Measurements from ENCODE around the gene MYO1E.
A peak's percentile ranks its signal among the peaks of the same experiment; 100 is the strongest.

MYO1E gene

GRCh38 chr15:59190291-59190690 lies 182.4 kb downstream of the MYO1E start:
- DNase-seq (ENCODE audit: low spot score): no peak

GRCh38 chr15:59189241-59189640 lies 183.4 kb downstream of the MYO1E start:
- DNase-seq (ENCODE audit: low spot score): no peak

GRCh38 chr15:59186501-59186900 lies 186.2 kb downstream of the MYO1E start:
- no peak for DNase-seq (ENCODE audit: low spot score)

- DNase-seq (ENCODE audit: low spot score): no peak
Observed at GRCh38 chr15:59185725-59186124, 186.9 kb downstream of the MYO1E start.

GRCh38 chr15:59180945-59181600 lies 191.6 kb downstream of the MYO1E start:
- DNase-seq (ENCODE audit: low spot score): no peak

- DNase-seq (ENCODE audit: low spot score): no peak
Observed at GRCh38 chr15:59179717-59180116, 193.0 kb downstream of the MYO1E start.

- no peak for DNase-seq (ENCODE audit: low spot score)
Observed at GRCh38 chr15:59178151-59178695, 194.4 kb downstream of the MYO1E start.

GRCh38 chr15:59177317-59177660 lies 195.4 kb downstream of the MYO1E start:
- no peak for DNase-seq (ENCODE audit: low spot score)

- no peak for DNase-seq (ENCODE audit: low spot score)
Observed at GRCh38 chr15:59176653-59177316, 195.9 kb downstream of the MYO1E start.

- DNase-seq (ENCODE audit: low spot score): peak; percentile 54
Observed at GRCh38 chr15:59174835-59175831, 197.5 kb downstream of the MYO1E start.

GRCh38 chr15:59174151-59174834 lies 198.4 kb downstream of the MYO1E start:
- DNase-seq (ENCODE audit: low spot score): no peak

- no peak for DNase-seq (ENCODE audit: low spot score)
Observed at GRCh38 chr15:59173194-59173593, 199.5 kb downstream of the MYO1E start.

- no peak for DNase-seq (ENCODE audit: low spot score)
Observed at GRCh38 chr15:59172289-59172901, 200.3 kb downstream of the MYO1E start.

- DNase-seq (ENCODE audit: low spot score): no peak
Observed at GRCh38 chr15:59171067-59171397, 201.6 kb downstream of the MYO1E start.

- no peak for DNase-seq (ENCODE audit: low spot score)
Observed at GRCh38 chr15:59170295-59171066, 202.2 kb downstream of the MYO1E start.

- DNase-seq (ENCODE audit: low spot score): no peak
Observed at GRCh38 chr15:59169251-59169708, 203.4 kb downstream of the MYO1E start.

GRCh38 chr15:59168536-59168935 lies 204.1 kb downstream of the MYO1E start:
- DNase-seq (ENCODE audit: low spot score): no peak

GRCh38 chr15:59166601-59167265 lies 205.9 kb downstream of the MYO1E start:
- DNase-seq (ENCODE audit: low spot score): no peak

- DNase-seq (ENCODE audit: low spot score): no peak
Observed at GRCh38 chr15:59166166-59166565, 206.5 kb downstream of the MYO1E start.

- no peak for DNase-seq (ENCODE audit: low spot score)
Observed at GRCh38 chr15:59165726-59166125, 206.9 kb downstream of the MYO1E start.

All from activated CD4-positive, alpha-beta T cell treated with anti-CD3 and anti-CD28 coated beads, Interleukin-2, Interleukin-4, amounts not matched to agents 100 ng/mL and 50 ng/mL, durations not matched to agents 16 hours and 8 hours (primary cell).